ENCODE data around the gene OR56B4.
A peak's percentile ranks its signal among the peaks of the same experiment; 100 is the strongest.
"Not testable (repeated sequence)": the region's sequence is repeated elsewhere in the genome, so short reads cannot be mapped to it uniquely, and the experiment has no call there.

OR56B4 gene

GRCh38 chr11:6107384-6107783 is at the start of gene OR56B4:
Gene OR56B4 (plus strand): TSS chr11:6107684. CDS start chr11:6107779, 95 bp downstream.
- not testable (repeated sequence) for H3K4me3 ChIP-seq (ENCODE audit: low read depth, low read length); DNase-seq (ENCODE audit: low read depth)

- no peak for DNase-seq (ENCODE audit: low read depth)
- no peak overlapping the region for H3K4me3 ChIP-seq (ENCODE audit: low read depth, low read length)
- no peak for TF ChIP-seq CTCF (IDR thresholded peaks at IDR 0.05; ENCODE audit: insufficient read depth, low read depth, low read length, missing control alignments)
Observed at GRCh38 chr11:6061475-6061874, 46.0 kb upstream of the OR56B4 start.

- TF ChIP-seq CTCF (IDR thresholded peaks at IDR 0.05; ENCODE audit: insufficient read depth, low read depth, low read length, missing control alignments) = no peak
- H3K4me3 ChIP-seq (ENCODE audit: low read depth, low read length) = no peak overlapping the region
- DNase-seq (ENCODE audit: low read depth) = peak; percentile 49
Observed at GRCh38 chr11:6062691-6063358, 44.7 kb upstream of the OR56B4 start.

GRCh38 chr11:6067502-6067901 is 40.0 kb upstream of the OR56B4 start:
- H3K4me3 ChIP-seq (ENCODE audit: low read depth, low read length) = no peak overlapping the region
- DNase-seq (ENCODE audit: low read depth) = no peak
- no peak for TF ChIP-seq CTCF (IDR thresholded peaks at IDR 0.05; ENCODE audit: insufficient read depth, low read depth, low read length, missing control alignments)

- not testable (repeated sequence) for H3K4me3 ChIP-seq (ENCODE audit: low read depth, low read length); DNase-seq (ENCODE audit: low read depth)
Observed at GRCh38 chr11:6076443-6076842, 31.0 kb upstream of the OR56B4 start.

GRCh38 chr11:6077723-6078122 is 29.8 kb upstream of the OR56B4 start:
- TF ChIP-seq CTCF (IDR thresholded peaks at IDR 0.05; ENCODE audit: insufficient read depth, low read depth, low read length, missing control alignments) = no peak
- H3K4me3 ChIP-seq (ENCODE audit: low read depth, low read length) = no peak overlapping the region
- DNase-seq (ENCODE audit: low read depth) = no peak

GRCh38 chr11:6079463-6079862 is 28.0 kb upstream of the OR56B4 start:
- no peak overlapping the region for H3K4me3 ChIP-seq (ENCODE audit: low read depth, low read length)
- TF ChIP-seq CTCF (IDR thresholded peaks at IDR 0.05; ENCODE audit: insufficient read depth, low read depth, low read length, missing control alignments) = no peak
- DNase-seq (ENCODE audit: low read depth) = no peak

GRCh38 chr11:6083129-6083528 is 24.4 kb upstream of the OR56B4 start:
- TF ChIP-seq CTCF (IDR thresholded peaks at IDR 0.05; ENCODE audit: insufficient read depth, low read depth, low read length, missing control alignments) = no peak
- no peak overlapping the region for H3K4me3 ChIP-seq (ENCODE audit: low read depth, low read length)
- no peak for DNase-seq (ENCODE audit: low read depth)
